Keratinocyte (primary cell): ENCODE results near the gene GNAT3.

ENCODE experiments used
- EZH2 ChIP-seq: IDR thresholded peaks from one replicate; pipeline ENCODE4 v1.6.1; 2012; ENCODE audit warnings: inconsistent platforms, mild to moderate bottlenecking, low read length, moderate library complexity
- TF ChIP-seq, protein P1 (sequence below), 3 experiments: IDR thresholded peaks in 1 of 3; conservative IDR thresholded peaks in 1 of 3; optimal IDR thresholded peaks in 1 of 3; 2 replicates in 2 of 3; 3 replicates in 1 of 3; pipeline versions ENCODE3 to v1.5.1; 2011; ENCODE audit warnings: low read length in 3 of 3, mild to moderate bottlenecking in 3 of 3, moderate library complexity in 2 of 3, control low read depth in 1 of 3, inconsistent platforms in 1 of 3; ENCODE audit not compliant: insufficient read depth in 2 of 3; ENCODE audit errors: extremely low read depth in 1 of 3

GRCh38 chr7:80542398-80542797 is 30.5 kb upstream of the GNAT3 start:
- TF ChIP-seq, protein P1, sequence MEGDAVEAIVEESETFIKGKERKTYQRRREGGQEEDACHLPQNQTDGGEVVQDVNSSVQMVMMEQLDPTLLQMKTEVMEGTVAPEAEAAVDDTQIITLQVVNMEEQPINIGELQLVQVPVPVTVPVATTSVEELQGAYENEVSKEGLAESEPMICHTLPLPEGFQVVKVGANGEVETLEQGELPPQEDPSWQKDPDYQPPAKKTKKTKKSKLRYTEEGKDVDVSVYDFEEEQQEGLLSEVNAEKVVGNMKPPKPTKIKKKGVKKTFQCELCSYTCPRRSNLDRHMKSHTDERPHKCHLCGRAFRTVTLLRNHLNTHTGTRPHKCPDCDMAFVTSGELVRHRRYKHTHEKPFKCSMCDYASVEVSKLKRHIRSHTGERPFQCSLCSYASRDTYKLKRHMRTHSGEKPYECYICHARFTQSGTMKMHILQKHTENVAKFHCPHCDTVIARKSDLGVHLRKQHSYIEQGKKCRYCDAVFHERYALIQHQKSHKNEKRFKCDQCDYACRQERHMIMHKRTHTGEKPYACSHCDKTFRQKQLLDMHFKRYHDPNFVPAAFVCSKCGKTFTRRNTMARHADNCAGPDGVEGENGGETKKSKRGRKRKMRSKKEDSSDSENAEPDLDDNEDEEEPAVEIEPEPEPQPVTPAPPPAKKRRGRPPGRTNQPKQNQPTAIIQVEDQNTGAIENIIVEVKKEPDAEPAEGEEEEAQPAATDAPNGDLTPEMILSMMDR (optimal IDR thresholded peaks at IDR 0.05 in 1 of 3, IDR thresholded peaks at IDR 0.05 in 1 of 3, conservative IDR thresholded peaks at IDR 0.05 in 1 of 3; ENCODE audit: extremely low read depth in 1 of 3, insufficient read depth in 2 of 3, low read length in 3 of 3): no peak
- TF ChIP-seq EZH2: no peak
